Vagina (tissue), 2 donors: ENCODE measurements around the gene CIITA.

Experiments used
- POLR2A ChIP-seq, 2 donors: fragments of 450-650 bp; IDR thresholded peaks; one replicate each; pipeline ENCODE4 v1.6.1; 2017; ENCODE audit warnings: antibody characterized with exemption in 2 of 2, mild to moderate bottlenecking in 2 of 2, moderate library complexity in 2 of 2
- POLR2AphosphoS5 ChIP-seq, 2 donors: sonication (generic); formaldehyde crosslinking; IDR thresholded peaks; one replicate each; pipeline ENCODE4 v1.9.0; 2017; ENCODE audit warnings: antibody characterized with exemption in 2 of 2, mild to moderate bottlenecking in 2 of 2, low read depth in 1 of 2; ENCODE audit not compliant: insufficient read depth in 1 of 2
- TF ChIP-seq, protein P1 (sequence below), 3 experiments: fragments of 450-650 bp in 2 of 3; fragments of 200-600 bp in 1 of 3; sonication (generic) in 1 of 3; IDR thresholded peaks; one replicate each; pipeline ENCODE4 v1.5.1; 2017 to 2019; ENCODE audit warnings: antibody characterized with exemption in 3 of 3, mild to moderate bottlenecking in 2 of 3, moderate library complexity in 2 of 3

- TF ChIP-seq, protein P1, sequence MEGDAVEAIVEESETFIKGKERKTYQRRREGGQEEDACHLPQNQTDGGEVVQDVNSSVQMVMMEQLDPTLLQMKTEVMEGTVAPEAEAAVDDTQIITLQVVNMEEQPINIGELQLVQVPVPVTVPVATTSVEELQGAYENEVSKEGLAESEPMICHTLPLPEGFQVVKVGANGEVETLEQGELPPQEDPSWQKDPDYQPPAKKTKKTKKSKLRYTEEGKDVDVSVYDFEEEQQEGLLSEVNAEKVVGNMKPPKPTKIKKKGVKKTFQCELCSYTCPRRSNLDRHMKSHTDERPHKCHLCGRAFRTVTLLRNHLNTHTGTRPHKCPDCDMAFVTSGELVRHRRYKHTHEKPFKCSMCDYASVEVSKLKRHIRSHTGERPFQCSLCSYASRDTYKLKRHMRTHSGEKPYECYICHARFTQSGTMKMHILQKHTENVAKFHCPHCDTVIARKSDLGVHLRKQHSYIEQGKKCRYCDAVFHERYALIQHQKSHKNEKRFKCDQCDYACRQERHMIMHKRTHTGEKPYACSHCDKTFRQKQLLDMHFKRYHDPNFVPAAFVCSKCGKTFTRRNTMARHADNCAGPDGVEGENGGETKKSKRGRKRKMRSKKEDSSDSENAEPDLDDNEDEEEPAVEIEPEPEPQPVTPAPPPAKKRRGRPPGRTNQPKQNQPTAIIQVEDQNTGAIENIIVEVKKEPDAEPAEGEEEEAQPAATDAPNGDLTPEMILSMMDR (IDR thresholded peaks at IDR 0.05) = no peak
- TF ChIP-seq POLR2A (IDR thresholded peaks at IDR 0.05) (no peak), POLR2AphosphoS5 (IDR thresholded peaks at IDR 0.05; ENCODE audit: insufficient read depth in 1 of 2, low read depth in 1 of 2) (peak in 1 of 2 donors; percentile 14)
Observed at GRCh38 chr16:10871157-10871991, 5.6 kb upstream of the CIITA start.
